ENCODE data around the gene CRYBG1. TPM values are rescaled to one million over a fixed set of nuclear protein-coding genes. Genes with fewer than 3 reads are reported as not detected.

CRYBG1 gene
- total and polyA plus RNA-seq, 2 donors (not counting 3 experiments of a cell fraction or from before 2014, with no cell fraction given) = 4.1 to 30.1 TPM

DNA sequence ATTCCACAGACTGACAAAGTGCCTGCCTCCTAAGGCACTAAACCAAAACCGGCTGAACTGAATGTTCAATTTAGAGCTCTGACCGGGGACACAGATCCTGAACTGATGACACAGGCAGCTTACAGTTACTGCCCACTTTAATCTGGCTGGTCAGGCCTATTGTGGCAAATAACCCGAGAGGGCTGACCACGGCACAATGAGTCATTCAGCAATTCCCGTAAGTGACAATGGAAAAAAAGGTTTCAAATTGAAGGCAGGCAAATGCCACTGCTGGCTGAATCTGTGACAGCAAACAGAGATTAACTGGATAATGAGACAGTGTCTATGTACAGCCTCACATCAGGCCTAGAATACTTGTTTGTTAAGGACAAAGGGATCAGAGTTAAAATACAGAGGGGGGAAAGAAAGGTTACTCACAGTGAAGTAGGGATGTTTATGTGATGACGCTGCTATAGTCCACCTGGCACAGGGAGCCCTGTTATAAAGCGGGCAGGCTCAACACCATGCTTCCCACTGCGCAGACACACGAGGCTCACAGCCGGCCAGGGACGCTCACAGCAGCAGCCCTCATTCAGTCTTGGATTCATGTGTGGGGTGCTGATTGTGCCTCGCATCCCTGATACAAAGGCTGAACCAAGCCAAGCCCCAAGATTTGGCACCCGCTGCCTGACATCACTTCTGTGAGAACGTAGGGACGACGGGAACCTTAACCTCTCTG is 214.4 kb downstream of the CRYBG1 start:
- H2AFZ ChIP-seq (ENCODE audit: low read depth, low read length) = peak overlapping the region; percentile 23

DNA sequence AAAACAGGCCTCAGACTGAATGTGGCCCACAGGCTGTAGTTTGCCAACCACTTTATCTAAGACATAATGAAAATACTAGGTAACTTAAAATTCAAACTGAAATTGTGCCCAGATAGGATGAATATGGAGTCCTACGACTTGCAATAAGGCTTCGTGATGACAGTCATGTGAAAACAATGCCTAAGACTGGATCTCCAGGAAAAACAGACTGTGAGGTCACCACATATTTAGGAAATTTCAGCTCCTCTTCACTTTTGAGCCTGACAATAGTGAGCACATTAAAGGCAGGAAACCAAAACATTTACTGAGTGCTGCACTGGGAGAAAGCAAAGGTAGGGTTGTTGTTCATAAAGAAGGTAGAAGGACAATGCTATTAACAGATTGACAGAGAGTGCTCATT is 218.8 kb downstream of the CRYBG1 start:
- Histone ChIP-seq H3K36me3 (ENCODE audit: control insufficient read depth in 2 of 2, extremely low read depth in 1 of 2, insufficient read depth in 2 of 2, low read length in 2 of 2) (no peaks in the 10 kb centered on the region), H2AFZ (ENCODE audit: low read depth, low read length) (no peak overlapping the region), H3K9ac (replicated peaks; ENCODE audit: extremely low read depth, insufficient read depth, low read length) (no peak overlapping the region), H4K20me1 (replicated peaks; ENCODE audit: control insufficient read depth, extremely low read depth, insufficient read depth, low read length) (no peaks in the 10 kb centered on the region), H3K4me2 (ENCODE audit: insufficient read depth, low read length) (no peak overlapping the region), H3K27ac (ENCODE audit: insufficient read depth, low read depth, low read length) (no peak overlapping the region), H3K79me2 (ENCODE audit: control insufficient read depth, insufficient read depth, low read length) (no peaks in the 10 kb centered on the region), H3K4me3 (replicated peaks in 1 of 3; ENCODE audit: insufficient read depth in 1 of 3, low read depth in 1 of 3, low read length in 3 of 3) (no peak overlapping the region), H3K27me3 (ENCODE audit: control insufficient read depth in 2 of 2, insufficient read depth in 2 of 2, low read length in 2 of 2) (no peaks in the 10 kb centered on the region), H3K4me1 (ENCODE audit: control insufficient read depth, extremely low read depth, insufficient read depth, low read length) (peaks cover 9% of the 10 kb centered on the region), H3K9me1 (replicated peaks; ENCODE audit: control insufficient read depth, extremely low read depth, insufficient read depth, low read length) (no peaks in the 10 kb centered on the region), H3K9me3 (replicated peaks; ENCODE audit: control insufficient read depth, insufficient read depth, low read length) (no peaks in the 10 kb centered on the region)
- CTCF ChIA-PET = interaction anchor here (0.9 kb wide), 1 partner anchor 9 kb away, joined by 3 read pairs; no protein-coding TSS in a partner anchor
- FAIRE-seq (no peak), DNase-seq (ENCODE audit: low read depth, low spot score) (no peak)
- intact Hi-C loops (cut with micrococcal nuclease) (no loop called here), dilution Hi-C loops (cut with MboI; ENCODE audit: extremely low pct_ligation_motif_present, low sequenced_read_pairs) (no loop called here)
- POLR2A ChIA-PET = no interaction called here
- no peak for TF ChIP-seq GATA2 (IDR thresholded peaks at IDR 0.05; ENCODE audit: insufficient read depth, insufficient read length, low read depth, low read length)
- no peak for TF ChIP-seq EZH2 (IDR thresholded peaks at IDR 0.05; ENCODE audit: borderline replicate concordance, low read depth, low read length, severe bottlenecking)
- no peak for TF ChIP-seq POLR2A (IDR thresholded peaks at IDR 0.05; ENCODE audit: low read depth, low read length)
- no peak for TF ChIP-seq MYC (IDR thresholded peaks at IDR 0.05; ENCODE audit: low read depth, low read length)
- TF ChIP-seq, protein P1, sequence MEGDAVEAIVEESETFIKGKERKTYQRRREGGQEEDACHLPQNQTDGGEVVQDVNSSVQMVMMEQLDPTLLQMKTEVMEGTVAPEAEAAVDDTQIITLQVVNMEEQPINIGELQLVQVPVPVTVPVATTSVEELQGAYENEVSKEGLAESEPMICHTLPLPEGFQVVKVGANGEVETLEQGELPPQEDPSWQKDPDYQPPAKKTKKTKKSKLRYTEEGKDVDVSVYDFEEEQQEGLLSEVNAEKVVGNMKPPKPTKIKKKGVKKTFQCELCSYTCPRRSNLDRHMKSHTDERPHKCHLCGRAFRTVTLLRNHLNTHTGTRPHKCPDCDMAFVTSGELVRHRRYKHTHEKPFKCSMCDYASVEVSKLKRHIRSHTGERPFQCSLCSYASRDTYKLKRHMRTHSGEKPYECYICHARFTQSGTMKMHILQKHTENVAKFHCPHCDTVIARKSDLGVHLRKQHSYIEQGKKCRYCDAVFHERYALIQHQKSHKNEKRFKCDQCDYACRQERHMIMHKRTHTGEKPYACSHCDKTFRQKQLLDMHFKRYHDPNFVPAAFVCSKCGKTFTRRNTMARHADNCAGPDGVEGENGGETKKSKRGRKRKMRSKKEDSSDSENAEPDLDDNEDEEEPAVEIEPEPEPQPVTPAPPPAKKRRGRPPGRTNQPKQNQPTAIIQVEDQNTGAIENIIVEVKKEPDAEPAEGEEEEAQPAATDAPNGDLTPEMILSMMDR (IDR thresholded peaks at IDR 0.05; ENCODE audit: extremely low read depth in 1 of 2, insufficient read depth in 1 of 2, low read depth in 1 of 2, low read length in 2 of 2) = no peak
- TF ChIP-seq JUN (IDR thresholded peaks at IDR 0.05; ENCODE audit: borderline replicate concordance, insufficient read depth, insufficient read length, low read depth) = no peak
- TF ChIP-seq FOS (IDR thresholded peaks at IDR 0.05; ENCODE audit: borderline replicate concordance, insufficient read depth, low read length) = no peak
- TF ChIP-seq POLR2AphosphoS5 (IDR thresholded peaks at IDR 0.05; ENCODE audit: insufficient read depth, low read depth, low read length) = no peak
- TF ChIP-seq, protein P2, sequence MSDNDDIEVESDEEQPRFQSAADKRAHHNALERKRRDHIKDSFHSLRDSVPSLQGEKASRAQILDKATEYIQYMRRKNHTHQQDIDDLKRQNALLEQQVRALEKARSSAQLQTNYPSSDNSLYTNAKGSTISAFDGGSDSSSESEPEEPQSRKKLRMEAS (IDR thresholded peaks at IDR 0.05; ENCODE audit: insufficient read depth, insufficient read length) = no peak
- BruUV-seq (replicated peaks) = no TSS peak

More for the DNA sequence above, 214.4 kb downstream of the CRYBG1 start:
- H3K9me1 ChIP-seq (replicated peaks; ENCODE audit: control insufficient read depth, extremely low read depth, insufficient read depth, low read length) = no peaks in the 10 kb centered on the region
- POLR2A ChIA-PET = no interaction called here
- H3K27ac ChIP-seq (ENCODE audit: insufficient read depth, low read depth, low read length) = peak overlapping the region; percentile 28
- H3K4me3 ChIP-seq (replicated peaks in 1 of 3; ENCODE audit: insufficient read depth in 1 of 3, low read depth in 1 of 3, low read length in 3 of 3) = no peak overlapping the region
- H3K79me2 ChIP-seq (ENCODE audit: control insufficient read depth, insufficient read depth, low read length) = no peaks in the 10 kb centered on the region
- DNase-seq (ENCODE audit: low read depth, low spot score) = peak; percentile 61
- peak; percentile 98 for FAIRE-seq
- CTCF ChIA-PET = interaction anchor here (0.6 to 23.4 kb wide), 4 partner anchors 9 to 405 kb away, joined by 3 to 397 read pairs (median 4); no protein-coding TSS in a partner anchor
- H3K4me1 ChIP-seq (ENCODE audit: control insufficient read depth, extremely low read depth, insufficient read depth, low read length) = peaks cover 9% of the 10 kb centered on the region
- dilution Hi-C loops (cut with MboI; ENCODE audit: extremely low pct_ligation_motif_present, low sequenced_read_pairs) (loop anchor here (25.0 kb wide), 1 partner anchor 138 kb away; no protein-coding TSS in a partner anchor), intact Hi-C loops (cut with micrococcal nuclease) (no loop called here)
- no peak overlapping the region for H3K9ac ChIP-seq (replicated peaks; ENCODE audit: extremely low read depth, insufficient read depth, low read length)
- H3K9me3 ChIP-seq (replicated peaks; ENCODE audit: control insufficient read depth, insufficient read depth, low read length) = no peaks in the 10 kb centered on the region
- no peaks in the 10 kb centered on the region for H4K20me1 ChIP-seq (replicated peaks; ENCODE audit: control insufficient read depth, extremely low read depth, insufficient read depth, low read length)
- H3K36me3 ChIP-seq (ENCODE audit: control insufficient read depth in 2 of 2, extremely low read depth in 1 of 2, insufficient read depth in 2 of 2, low read length in 2 of 2) = no peaks in the 10 kb centered on the region
- TF ChIP-seq FOS (IDR thresholded peaks at IDR 0.05; ENCODE audit: borderline replicate concordance, insufficient read depth, low read length) (peak; percentile 55), JUN (IDR thresholded peaks at IDR 0.05; ENCODE audit: borderline replicate concordance, insufficient read depth, insufficient read length, low read depth) (peak; percentile 66), POLR2A (IDR thresholded peaks at IDR 0.05; ENCODE audit: low read depth, low read length) (no peak)
- H3K4me2 ChIP-seq (ENCODE audit: insufficient read depth, low read length) = no peak overlapping the region
- no peaks in the 10 kb centered on the region for H3K27me3 ChIP-seq (ENCODE audit: control insufficient read depth in 2 of 2, insufficient read depth in 2 of 2, low read length in 2 of 2)
- BruUV-seq (replicated peaks) = no TSS peak
